GM12878 (cell line): Measurements from ENCODE around the gene GRPEL2. TPM values are rescaled to one million over a fixed set of nuclear protein-coding genes. Genes with fewer than 3 reads are reported as not detected.

Experiments used
- ATAC-seq: fragments of 200-7000 bp; cut with Tn5 transposase; 3 replicates; pipeline ENCODE4 v1.9.1; 2020; ENCODE audit warnings: mild to moderate bottlenecking, moderate library complexity
- BruUV-seq: library from RNA; stranded (reverse); fragments of 400-500 nt; replicated peaks from 2 replicates; lab custom pipeline; 2021; lab: Mats Ljungman, UMichigan
- CTCF ChIA-PET: fragments of 300-600 bp; sonication (Branson Sonifier 250); formaldehyde crosslinking; extraction: SDS; loops from one replicate; lab custom pipeline; 2021; ENCODE audit warnings: inconsistent platforms; lab: Yijun Ruan, JAX
- POLR2A ChIA-PET: fragments of 350-600 bp; formaldehyde crosslinking; extraction: SDS; loops from one replicate; lab custom pipeline; 2021; ENCODE audit warnings: inconsistent platforms; lab: Charles Lee
- RAD21 ChIA-PET: fragments of 300-600 bp; sonication (Branson Sonifier 250); formaldehyde crosslinking; loops from one replicate; lab custom pipeline; 2023; ENCODE audit warnings: antibody characterized with exemption; ENCODE audit not compliant: unreplicated experiment; lab: Charles Lee
- SMC1A ChIA-PET: fragments of 300-600 bp; sonication (Branson Sonifier 250); formaldehyde crosslinking; loops from one replicate; lab custom pipeline; 2023; ENCODE audit not compliant: unreplicated experiment, uncharacterized antibody; lab: Charles Lee
- DNase-seq: peaks from one replicate; pipeline ENCODE4 v3.0.0-alpha.2; 2011; ENCODE audit warnings: low read depth, low spot score
- FAIRE-seq: peaks from 3 replicates; lab custom pipeline; 2011; peaks lifted over from hg19 to GRCh38; lab: Jason Lieb, UNC
- H2AFZ ChIP-seq: 2 replicates; pipeline ENCODE4 v1.6.0; 2011; ENCODE audit warnings: low read depth, low read length, control low read depth; ENCODE audit not compliant: control insufficient read depth
- H3K27ac ChIP-seq: 2 replicates; pipeline ENCODE4 v1.5.1; 2011; ENCODE audit warnings: control low read depth; ENCODE audit not compliant: control insufficient read depth, insufficient read depth
- H3K27me3 ChIP-seq, 2 experiments: replicated peaks in 1 of 2; 2 replicates each; pipeline versions ENCODE4 v1.6.0 to v1.6.1; 2011; ENCODE audit warnings: low read length in 1 of 2; ENCODE audit not compliant: control insufficient read depth in 2 of 2, insufficient read depth in 2 of 2
- H3K36me3 ChIP-seq, 2 experiments: 2 replicates each; pipeline ENCODE4 v1.5.1; 2011; ENCODE audit warnings: low read length in 1 of 2; ENCODE audit not compliant: control insufficient read depth in 2 of 2, insufficient read depth in 2 of 2
- H3K4me1 ChIP-seq: 2 replicates; pipeline ENCODE4 v1.6.1; 2011; ENCODE audit warnings: mild to moderate bottlenecking, low read length, moderate library complexity, mixed read lengths; ENCODE audit not compliant: control insufficient read depth, insufficient read depth
- H3K4me2 ChIP-seq: 2 replicates; pipeline ENCODE4 v1.6.0; 2011; ENCODE audit warnings: control low read depth; ENCODE audit not compliant: control insufficient read depth, insufficient read depth
- H3K4me3 ChIP-seq: fragments of 200-600 bp; sonication (generic); 2 replicates; pipeline ENCODE4 v1.5.1; 2016
- H3K79me2 ChIP-seq: 2 replicates; pipeline ENCODE4 v1.6.0; 2011; ENCODE audit warnings: low read length; ENCODE audit not compliant: control insufficient read depth, insufficient read depth
- H3K9ac ChIP-seq: 2 replicates; pipeline ENCODE4 v1.8.0; 2011; ENCODE audit warnings: low read length, control low read depth, mixed read lengths; ENCODE audit not compliant: control insufficient read depth, insufficient read depth
- H3K9me3 ChIP-seq: replicated peaks from 3 replicates; pipeline ENCODE4 v1.5.1; 2011; ENCODE audit warnings: mild to moderate bottlenecking, low read length; ENCODE audit not compliant: control insufficient read depth, insufficient read depth
- H4K20me1 ChIP-seq: 2 replicates; pipeline ENCODE4 v1.6.0; 2011; ENCODE audit not compliant: control insufficient read depth, insufficient read depth
- FOXM1 ChIP-seq: IDR thresholded peaks from 2 replicates; pipeline ENCODE4 v1.6.1; 2012; ENCODE audit warnings: low read depth, mild to moderate bottlenecking, inconsistent platforms, low read length, moderate library complexity
- KLF5 ChIP-seq: fragments of 450-650 bp; IDR thresholded peaks from 2 replicates; pipeline ENCODE4 v1.6.1; 2014; ENCODE audit warnings: mild to moderate bottlenecking; ENCODE audit not compliant: partially characterized antibody
- MYB ChIP-seq: fragments of 150-350 bp; IDR thresholded peaks from 2 replicates; pipeline ENCODE4 v1.6.1; 2014; ENCODE audit warnings: mild to moderate bottlenecking, low read depth, low read length, borderline replicate concordance
- POLR2A ChIP-seq: IDR thresholded peaks from 2 replicates; pipeline ENCODE4 v1.6.1; 2011; ENCODE audit warnings: low read depth, mild to moderate bottlenecking, low read length
- POU2F2 ChIP-seq: IDR thresholded peaks from 3 replicates; pipeline ENCODE4 v1.6.1; 2011; ENCODE audit warnings: low read depth, mild to moderate bottlenecking, low read length, borderline replicate concordance
- RB1 ChIP-seq: fragments of 450-650 bp; formaldehyde crosslinking; IDR thresholded peaks from 2 replicates; pipeline ENCODE4 v1.6.1; 2017; ENCODE audit warnings: mild to moderate bottlenecking, borderline replicate concordance
- SIX5 ChIP-seq: IDR thresholded peaks from 2 replicates; pipeline ENCODE4 v1.6.1; 2011; ENCODE audit warnings: mild to moderate bottlenecking, low read depth, low read length, moderate library complexity; ENCODE audit not compliant: severe bottlenecking
- SP1 ChIP-seq: IDR thresholded peaks from one replicate; pipeline ENCODE4 v1.6.1; 2011; ENCODE audit warnings: low read depth, low read length
- STAT1 ChIP-seq: fragments of 450-650 bp; conservative IDR thresholded peaks from 2 replicates; pipeline ENCODE4 v1.6.1; 2014; ENCODE audit warnings: antibody characterized with exemption, mild to moderate bottlenecking
- YBX1 ChIP-seq: fragments of 450-650 bp; IDR thresholded peaks from 2 replicates; pipeline ENCODE4 v1.6.1; 2016; ENCODE audit warnings: antibody characterized with exemption
- ZSCAN29 ChIP-seq: fragments of 450-650 bp; IDR thresholded peaks from 2 replicates; pipeline ENCODE4 v1.6.1; 2017; ENCODE audit warnings: mild to moderate bottlenecking, moderate library complexity
- WGBS: methylation state at CpG from one replicate; pipeline ENCODE4 v1.1.6; 2016; ENCODE audit warnings: low lambda C conversion rate; ENCODE audit not compliant: insufficient replicate concordance, insufficient coverage; ENCODE audit errors: missing lambda C conversion rate; 5-methylcytosine and 5-hydroxymethylcytosine counted together
- in situ Hi-C: fragments of 300-500 bp; cut with MboI; formaldehyde crosslinking; loops from 9 replicates; pipeline ENCODE4 v1.14.3; 2018; ENCODE audit warnings: mixed read lengths
- intact Hi-C: fragments of 100-400 bp; cut with micrococcal nuclease; formaldehyde crosslinking; loops from one replicate; pipeline ENCODE4 v1.14.2; 2022; ENCODE audit not compliant: unreplicated experiment
- polyA plus RNA-seq, 11 experiments: library from polyadenylated mRNA; depleted of rRNA in 4 of 11; unstranded in 6 of 11; stranded (reverse) in 5 of 11; fragments of >200 nt; fragmentation: Nextera tagmentation in 4 of 11; fragmentation: Illumina TruSeq in 1 of 11; extraction: Ambion mirVana in 4 of 11; extraction: Trizol in 1 of 11; gene quantifications; 1 replicate in 1 of 11; 2 replicates in 10 of 11; pipeline versions ENCODE4 v1.2.1 to v1.2.3, GENCODE V29; 2011 to 2016; ENCODE audit warnings: inconsistent platforms in 2 of 11, missing spikeins in 2 of 11, low read depth in 1 of 11
- total RNA-seq, 4 experiments: library from RNA; depleted of rRNA in 3 of 4; stranded (reverse); fragments of >200 nt in 3 of 4; fragmentation: Illumina TruSeq in 1 of 4; extraction: Trizol in 1 of 4; gene quantifications; 2 replicates each; pipeline versions ENCODE4 v1.2.1 to v1.2.3, GENCODE V29; 2013 to 2021
- TF ChIP-seq, protein P1 (sequence below): IDR thresholded peaks from 2 replicates; pipeline ENCODE4 v1.6.1; 2012; ENCODE audit warnings: low read depth, low read length, improper control_type of control experiment
- TF ChIP-seq, protein P2 (sequence below): IDR thresholded peaks from 2 replicates; pipeline ENCODE4 v1.6.1; 2011; ENCODE audit warnings: borderline replicate concordance, low read depth, mild to moderate bottlenecking, moderate library complexity, mixed read lengths, low read length; ENCODE audit not compliant: insufficient read depth; ENCODE audit errors: extremely low read length

Gene GRPEL2
- total and polyA plus RNA-seq, 10 of the 15 experiments (the other 5 are each of a cell fraction or from before 2014, with no cell fraction given), result 4.4 to 20.2 (median 14.1) TPM

DNA sequence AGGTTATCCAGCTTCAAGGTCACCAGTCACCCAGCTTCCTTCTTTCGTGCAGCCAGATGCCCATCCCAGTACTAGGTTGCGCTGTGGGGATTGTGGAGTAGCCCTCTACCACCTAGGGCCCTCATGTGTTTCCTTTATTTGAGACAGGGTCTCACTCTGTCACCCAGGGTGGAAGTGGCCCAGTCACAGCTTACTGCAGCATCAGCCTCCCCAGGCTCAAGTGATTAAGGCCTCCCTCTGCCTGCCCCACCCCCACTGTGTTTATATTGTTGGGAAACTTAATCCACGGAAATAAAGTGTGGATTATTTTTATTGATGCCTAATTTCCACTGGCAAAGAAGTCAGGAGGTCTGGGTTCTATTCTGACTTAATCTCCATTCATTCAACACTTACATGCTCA, 29.5 kb downstream of the GRPEL2 start:
- TF ChIP-seq STAT1, result no peak
- TF ChIP-seq SIX5, result no peak
- TF ChIP-seq YBX1, result no peak
- TF ChIP-seq, protein P1, sequence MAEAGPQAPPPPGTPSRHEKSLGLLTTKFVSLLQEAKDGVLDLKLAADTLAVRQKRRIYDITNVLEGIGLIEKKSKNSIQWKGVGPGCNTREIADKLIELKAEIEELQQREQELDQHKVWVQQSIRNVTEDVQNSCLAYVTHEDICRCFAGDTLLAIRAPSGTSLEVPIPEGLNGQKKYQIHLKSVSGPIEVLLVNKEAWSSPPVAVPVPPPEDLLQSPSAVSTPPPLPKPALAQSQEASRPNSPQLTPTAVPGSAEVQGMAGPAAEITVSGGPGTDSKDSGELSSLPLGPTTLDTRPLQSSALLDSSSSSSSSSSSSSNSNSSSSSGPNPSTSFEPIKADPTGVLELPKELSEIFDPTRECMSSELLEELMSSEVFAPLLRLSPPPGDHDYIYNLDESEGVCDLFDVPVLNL, result no peak
- no peak overlapping the region for H3K27ac ChIP-seq
- WGBS, result 40% methylated on average over 3 of the region's 3 CpGs
- in situ Hi-C loops, result loop anchor here (5.0 kb wide), 1 partner anchor 178 kb away; the partner anchor contains the start of gene CSNK1A1
- no peak overlapping the region for H2AFZ ChIP-seq
- no peak overlapping the region for H3K4me3 ChIP-seq
- no peaks in the 10 kb centered on the region for H4K20me1 ChIP-seq
- no peaks in the 10 kb centered on the region for H3K9me3 ChIP-seq
- H3K4me1 ChIP-seq, result no peaks in the 10 kb centered on the region
- H3K79me2 ChIP-seq, result no peaks in the 10 kb centered on the region
- ChIA-PET SMC1A (no interaction called here), POLR2A (no interaction called here), CTCF (interaction anchor here (0.7 to 6.6 kb wide), 6 partner anchors 8 to 244 kb away, joined by 3 to 90 read pairs (median 4); no protein-coding TSS in a partner anchor), RAD21 (interaction anchor here (1.3 to 1.4 kb wide), 2 partner anchors 33 to 58 kb away, joined by 3 to 4 read pairs; no protein-coding TSS in a partner anchor)
- peaks cover 0 to 2% of the 10 kb centered on the region in 2 experiments; a peak in 2 of 4 replicates for H3K27me3 ChIP-seq
- DNase-seq (no peak), FAIRE-seq (no peak), ATAC-seq (no peak)
- intact Hi-C loops, result no loop called here
- no peaks in the 10 kb centered on the region for H3K36me3 ChIP-seq
- no TSS peak for BruUV-seq
- H3K4me2 ChIP-seq, result no peak overlapping the region
- no peak overlapping the region for H3K9ac ChIP-seq

DNA sequence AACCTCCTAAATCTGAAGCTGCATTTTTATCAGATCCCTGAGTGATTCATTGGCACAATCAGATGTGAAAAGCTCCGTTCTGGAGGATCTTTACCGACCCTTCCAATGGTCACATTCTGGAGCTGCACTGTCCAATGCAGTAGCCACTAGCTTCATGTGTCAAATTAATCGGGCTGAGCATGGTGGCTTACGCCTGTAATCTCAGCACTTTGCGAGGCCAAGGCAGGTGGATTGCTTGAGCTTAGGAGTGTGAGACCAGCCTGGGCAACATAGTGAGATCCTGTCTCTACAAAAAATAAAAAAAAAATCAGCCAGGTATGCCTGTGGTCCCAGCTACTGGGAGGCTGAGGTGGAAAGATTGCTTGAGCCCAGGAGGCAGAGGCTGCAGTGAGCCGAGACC, 30.1 kb downstream of the GRPEL2 start:
- ChIA-PET POLR2A (no interaction called here), RAD21 (interaction anchor here (1.4 kb wide), 1 partner anchor 58 kb away, joined by 4 read pairs; no protein-coding TSS in a partner anchor), CTCF (interaction anchor here (0.7 to 6.6 kb wide), 9 partner anchors 9 to 243 kb away, joined by 3 to 90 read pairs (median 4); no protein-coding TSS in a partner anchor), SMC1A (interaction anchor here (0.6 to 1.3 kb wide), 2 partner anchors 58 to 112 kb away, joined by 3 to 4 read pairs; no protein-coding TSS in a partner anchor)
- Histone ChIP-seq H3K79me2 (no peaks in the 10 kb centered on the region), H3K9ac (no peak overlapping the region), H3K27ac (no peak overlapping the region), H3K36me3 (no peaks in the 10 kb centered on the region), H2AFZ (no peak overlapping the region), H4K20me1 (no peaks in the 10 kb centered on the region), H3K27me3 (peaks cover 0 to 2% of the 10 kb centered on the region in 2 experiments; a peak in 2 of 4 replicates), H3K9me3 (no peaks in the 10 kb centered on the region), H3K4me2 (no peak overlapping the region), H3K4me1 (no peaks in the 10 kb centered on the region), H3K4me3 (no peak overlapping the region)
- intact Hi-C loops, result no loop called here
- no peak for FAIRE-seq
- TF ChIP-seq FOXM1 (no peak), SP1 (no peak), KLF5 (no peak), ZSCAN29 (no peak), RB1 (no peak), MYB (no peak), POU2F2 (no peak), POLR2A (no peak)
- TF ChIP-seq, protein P2, sequence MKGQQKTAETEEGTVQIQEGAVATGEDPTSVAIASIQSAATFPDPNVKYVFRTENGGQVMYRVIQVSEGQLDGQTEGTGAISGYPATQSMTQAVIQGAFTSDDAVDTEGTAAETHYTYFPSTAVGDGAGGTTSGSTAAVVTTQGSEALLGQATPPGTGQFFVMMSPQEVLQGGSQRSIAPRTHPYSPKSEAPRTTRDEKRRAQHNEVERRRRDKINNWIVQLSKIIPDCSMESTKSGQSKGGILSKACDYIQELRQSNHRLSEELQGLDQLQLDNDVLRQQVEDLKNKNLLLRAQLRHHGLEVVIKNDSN, result no peak
- DNase-seq, result no peak
- no TSS peak for BruUV-seq
- 65% methylated on average over 6 of the region's 6 CpGs for WGBS
- in situ Hi-C loops, result no loop called here
- no peak for ATAC-seq
